Glomerular visceral epithelial cell (primary cell): ENCODE measurements around the gene SDC4.
A peak's percentile ranks its signal among the peaks of the same experiment; 100 is the strongest.

Experiments
- DNase-seq: peaks from one replicate; pipeline ENCODE4 v3.0.0-alpha.2; 2016; ENCODE audit errors: extremely low spot score

Gene SDC4

GRCh38 chr20:45318948-45319347, 29.3 kb downstream of the SDC4 start:
- no peak for DNase-seq

DNA sequence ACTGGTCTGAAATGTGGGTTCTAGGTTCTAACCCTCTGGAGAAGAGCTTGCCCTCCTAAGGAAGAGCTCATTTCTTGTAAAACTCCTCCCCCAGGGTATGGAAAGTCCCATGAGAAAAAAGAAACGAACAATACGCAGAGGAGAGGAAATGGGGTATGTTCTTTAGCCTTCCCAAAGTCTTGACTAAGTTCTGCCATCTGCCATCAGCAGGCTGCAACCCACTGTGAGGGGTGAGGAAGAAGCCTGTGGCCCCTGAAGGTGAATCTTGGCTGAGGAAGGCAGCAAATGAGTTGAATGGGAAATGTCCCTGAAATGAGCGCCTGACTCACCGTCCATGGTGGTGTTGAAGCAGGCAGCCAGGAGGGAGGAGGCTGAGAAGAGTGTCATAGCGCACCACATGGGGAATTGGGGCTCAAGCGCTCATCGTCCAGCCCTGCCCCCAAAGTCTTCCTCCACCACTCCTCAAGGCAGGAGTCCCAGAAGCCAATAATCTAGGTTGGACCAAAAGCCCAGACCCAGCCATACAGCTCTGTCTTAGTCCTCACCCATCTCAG, 29.8 kb downstream of the SDC4 start:
- no peak for DNase-seq

GRCh38 chr20:45317826-45318225, 30.4 kb downstream of the SDC4 start:
- DNase-seq, result no peak

GRCh38 chr20:45316150-45317080, 31.8 kb downstream of the SDC4 start:
- DNase-seq, result no peak

GRCh38 chr20:45315672-45316071, 32.6 kb downstream of the SDC4 start:
- DNase-seq, result no peak

- DNase-seq, result no peak
These were observed 34.3 kb downstream of the SDC4 start for GRCh38 chr20:45313943-45314342.

DNA sequence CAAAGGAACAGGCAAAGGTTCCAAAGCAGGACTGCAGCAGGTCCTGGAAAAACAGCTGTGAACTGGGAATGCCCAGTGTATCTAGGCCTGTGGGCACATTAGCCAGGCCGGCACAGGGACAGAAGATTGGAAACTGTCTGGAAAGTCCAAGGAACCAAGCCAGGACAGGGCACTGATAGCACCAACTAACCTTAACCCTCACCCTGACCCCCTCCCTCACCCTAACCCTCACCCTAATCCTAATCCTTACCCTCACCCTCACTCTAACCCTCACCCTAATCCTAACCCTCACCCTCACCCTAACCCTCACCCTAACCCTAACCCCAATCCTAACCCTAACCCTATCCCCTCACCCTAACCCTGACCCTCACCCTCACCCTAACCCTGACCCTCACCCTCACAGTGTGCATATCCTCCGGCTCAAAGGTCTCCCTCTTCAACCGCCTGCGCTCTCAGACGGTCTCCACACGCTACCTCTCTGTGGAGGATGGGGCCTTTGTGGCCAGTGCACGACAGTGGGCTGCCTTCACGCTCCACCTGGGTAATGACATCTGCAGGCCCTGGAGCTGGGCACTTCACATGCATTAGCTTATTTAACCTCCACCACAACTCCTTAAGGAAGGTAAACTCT, 35.0 kb downstream of the SDC4 start:
- DNase-seq, result no peak

DNA sequence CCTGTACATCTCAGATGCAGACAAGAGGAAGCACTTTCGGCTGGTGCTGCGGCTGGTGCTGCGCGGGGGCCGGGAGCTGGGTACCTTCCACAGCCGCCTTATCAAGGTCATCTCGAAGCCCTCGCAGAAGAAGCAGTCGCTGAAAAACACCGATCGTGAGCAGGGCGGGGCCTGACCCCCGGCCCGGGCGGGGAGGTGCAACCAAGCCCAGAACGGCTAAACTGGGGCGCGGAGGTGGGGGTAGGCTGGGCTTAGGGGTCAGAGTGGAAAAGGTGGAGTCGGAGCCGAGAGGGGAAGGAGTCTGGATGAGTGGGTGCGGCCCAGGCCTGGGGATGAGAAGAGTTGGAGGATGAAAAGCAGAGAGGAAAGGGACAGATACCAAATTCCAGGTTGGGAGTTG, 36.0 kb downstream of the SDC4 start:
- no peak for DNase-seq

DNA sequence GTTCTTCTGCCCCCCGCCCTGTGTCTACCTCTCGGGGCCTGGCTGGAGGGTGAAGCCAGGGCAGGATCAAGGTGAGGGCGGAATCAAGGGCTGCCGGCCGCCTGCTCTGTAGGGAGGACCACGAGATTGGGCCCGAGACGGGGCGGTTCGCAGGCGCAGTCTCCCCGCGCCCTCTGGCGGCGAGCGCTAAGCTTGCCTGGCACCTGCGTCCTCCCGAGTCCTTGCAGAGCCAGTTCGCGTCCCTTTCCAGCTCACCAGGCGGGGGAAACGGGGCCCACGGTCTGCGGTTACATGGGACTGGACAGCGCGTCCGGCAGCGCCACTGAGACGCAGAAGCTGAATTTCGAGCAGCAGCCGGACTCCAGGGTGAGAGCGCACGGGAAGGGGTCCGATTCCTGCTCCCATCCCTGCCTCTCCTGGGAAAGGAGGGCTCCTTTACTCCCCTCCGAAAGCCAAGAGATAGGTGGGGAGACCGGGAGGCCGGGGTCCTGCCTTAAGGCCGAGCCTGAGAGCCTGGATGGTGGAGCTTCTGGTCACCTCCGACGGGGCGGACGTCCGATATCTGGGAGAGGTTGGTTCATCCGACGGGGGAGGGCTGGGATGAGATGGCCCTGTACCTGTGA, 36.5 kb downstream of the SDC4 start:
- peak; percentile 53 for DNase-seq

DNA sequence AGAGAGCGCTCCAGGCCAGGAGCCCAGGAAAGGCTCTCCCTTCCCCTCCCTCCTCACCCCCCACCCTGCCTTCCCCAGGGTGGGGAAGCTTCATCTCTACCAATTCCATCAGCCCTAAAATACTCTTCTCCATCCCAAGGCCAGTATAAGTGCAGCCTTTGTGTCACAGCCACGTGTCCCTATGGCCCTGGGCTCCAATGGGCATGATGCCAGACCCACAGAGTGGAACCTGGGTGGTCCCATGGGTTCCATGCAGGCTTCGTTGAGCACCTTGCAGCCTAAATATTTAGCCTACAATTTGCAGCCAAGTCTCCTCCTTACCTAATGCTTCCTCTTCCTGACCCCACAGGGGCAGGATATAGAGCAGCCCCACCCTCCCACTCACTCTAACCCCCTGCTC, 39.1 kb downstream of the SDC4 start:
- no peak for DNase-seq

DNA sequence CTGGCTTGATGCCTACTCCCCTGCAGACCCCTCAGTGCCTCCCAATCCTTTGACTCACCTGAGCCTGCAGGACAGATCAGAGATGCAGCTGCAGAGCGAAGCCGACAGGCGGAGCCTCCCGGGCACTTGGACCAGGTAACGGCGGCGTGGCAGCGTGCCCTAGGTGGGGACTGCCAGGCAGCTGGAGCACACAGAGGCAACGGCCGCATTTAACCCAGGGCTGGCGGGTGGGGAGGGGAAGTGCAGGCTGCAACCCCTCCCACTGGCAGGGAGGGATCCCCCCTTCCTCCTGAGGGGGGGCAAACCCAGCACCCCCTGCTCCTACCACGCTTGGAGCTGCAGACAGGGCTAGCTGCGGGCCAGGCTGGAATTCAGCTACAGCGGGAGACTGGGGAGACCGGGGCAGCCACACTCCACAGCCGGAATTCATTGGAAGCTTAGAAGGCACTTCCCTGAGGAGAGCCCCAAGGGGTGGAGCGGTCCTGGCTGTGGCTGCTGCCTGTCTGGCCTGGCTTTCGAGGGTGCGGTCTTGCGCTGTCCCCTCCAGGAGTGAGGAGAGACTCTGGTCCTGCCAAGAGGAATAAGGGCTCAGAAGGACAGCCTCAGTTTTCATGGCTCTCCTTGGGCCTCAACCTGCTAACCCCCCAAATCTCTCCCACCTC, 40.0 kb downstream of the SDC4 start, which contains the start of gene MATN4:
Gene MATN4 (minus strand): TSS at position 183 of the 662 bp plus-strand sequence. CDS start 2,717 bp downstream, outside the sequence.
- no peak for DNase-seq

DNA sequence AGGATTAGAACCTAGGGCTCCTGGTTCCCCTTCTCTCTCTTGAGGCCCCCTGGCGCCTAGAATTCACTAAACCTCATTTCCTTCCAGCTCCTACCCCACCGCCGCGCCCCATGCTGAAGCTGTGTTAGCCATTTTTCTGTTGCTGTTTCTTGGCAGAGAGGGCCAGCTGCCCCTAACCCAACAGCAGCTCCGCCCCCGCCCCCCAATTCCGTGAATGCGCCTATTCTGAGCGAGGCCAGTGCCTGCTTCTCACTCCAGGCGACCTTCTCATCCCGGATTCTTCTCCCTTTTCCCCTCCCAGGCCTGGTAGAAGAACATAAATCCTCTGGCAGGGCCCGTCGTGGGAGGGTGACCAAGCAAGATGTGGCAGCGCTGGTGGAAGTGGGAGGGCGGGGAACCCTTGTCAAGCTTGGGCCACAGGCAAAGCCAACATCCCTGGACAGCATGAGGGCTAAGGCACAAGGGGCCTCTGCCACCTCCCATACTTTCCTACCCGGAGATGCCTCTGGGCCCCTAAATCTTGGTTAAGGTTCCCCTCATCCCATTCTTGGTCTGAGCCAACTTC, 41.1 kb downstream of the SDC4 start:
- DNase-seq, result no peak

- DNase-seq, result no peak
These were observed 41.7 kb downstream of the SDC4 start, which contains the start of gene RBPJL for GRCh38 chr20:45306431-45306982. TSS of gene RBPJL (plus strand) at chr20:45306840. CDS start at chr20:45306923, 83 bp downstream.

GRCh38 chr20:45305262-45305661, 43.0 kb downstream of the SDC4 start:
- no peak for DNase-seq

DNA sequence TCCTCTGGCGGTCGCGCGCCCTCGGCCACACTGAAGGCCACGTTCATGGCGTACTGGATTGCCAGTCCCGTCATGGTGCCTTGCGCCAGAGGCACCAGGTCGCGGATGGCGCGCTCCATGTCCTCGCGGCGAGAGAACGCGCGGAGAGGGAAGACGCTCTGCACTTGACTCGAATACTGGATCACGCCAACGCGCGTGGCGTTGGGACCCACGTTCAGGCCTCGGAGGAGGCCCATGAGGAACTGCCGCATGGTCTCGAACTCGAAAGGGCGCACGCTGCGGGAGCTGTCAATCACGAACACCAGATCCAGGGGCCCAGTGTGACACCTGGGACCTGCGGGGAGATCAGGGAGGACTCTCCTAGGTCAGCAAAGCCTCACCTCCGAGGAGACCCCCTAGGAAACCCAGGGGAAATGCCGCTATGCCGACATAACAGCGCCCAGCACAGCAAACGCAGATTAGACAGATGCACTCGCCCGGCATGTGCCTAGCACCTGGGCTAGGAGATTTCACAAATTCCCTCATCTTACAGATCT, 43.7 kb downstream of the SDC4 start:
- no peak for DNase-seq

- no peak for DNase-seq
These were observed 44.4 kb downstream of the SDC4 start for GRCh38 chr20:45303586-45304463.

- DNase-seq, result no peak
These were observed 46.4 kb downstream of the SDC4 start for GRCh38 chr20:45301824-45302271.

DNA sequence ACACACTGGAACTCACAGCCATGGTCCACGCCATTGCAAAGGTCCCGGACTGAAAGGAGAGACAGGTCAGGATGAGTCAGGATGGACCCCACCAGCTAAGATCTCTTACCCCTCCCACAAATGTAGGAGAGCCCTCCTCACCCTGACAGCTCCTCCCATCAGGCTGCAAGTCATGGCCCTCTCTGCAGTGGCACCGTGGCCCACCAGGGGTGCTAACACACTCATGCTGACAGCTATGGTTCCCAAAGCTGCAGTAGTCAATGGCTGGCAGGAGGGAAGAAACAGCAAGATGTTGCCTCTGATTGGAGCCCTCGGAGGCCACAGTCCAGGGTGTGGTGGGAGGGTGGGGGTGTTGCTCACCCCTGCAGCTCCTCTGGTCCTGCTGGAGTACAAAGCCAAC, 47.3 kb downstream of the SDC4 start:
- peak; percentile 37 for DNase-seq

GRCh38 chr20:45299786-45300185, 48.4 kb downstream of the SDC4 start:
- DNase-seq, result no peak
